Measurements from ENCODE around the gene CASP8AP2. TPM values are rescaled to one million over a fixed set of nuclear protein-coding genes. Genes with fewer than 3 reads are reported as not detected.

Gene CASP8AP2
- total and polyA plus RNA-seq, 9 donors = 5.2 to 18.1 (median 15.5) TPM

- Histone ChIP-seq H3K27me3 (no peaks in the 10 kb centered on the region), H3K27ac (no peak overlapping the region), H3K9me3 (no peaks in the 10 kb centered on the region), H3K4me1 (ENCODE audit: insufficient read depth) (no peaks in the 10 kb centered on the region), H3K36me3 (no peaks in the 10 kb centered on the region), H3K4me3 (no peak overlapping the region)
- TF ChIP-seq POLR2A (IDR thresholded peaks at IDR 0.05) = no peak
- TF ChIP-seq EP300 (IDR thresholded peaks at IDR 0.05) = no peak
- TF ChIP-seq CTCF (IDR thresholded peaks at IDR 0.05) = no peak
- intact Hi-C loops (cut with DNase I) = no loop called here
- DNase-seq = no peak
- WGBS, 3 donors = 86 to 90% (median 90%) methylated on average over 3 of the region's 3 CpGs
Measured at GRCh38 chr6:89874438-89874837, 44.8 kb downstream of the CASP8AP2 start.

- Histone ChIP-seq H3K27ac (no peak overlapping the region), H3K4me1 (ENCODE audit: insufficient read depth) (peaks cover 3% of the 10 kb centered on the region), H3K36me3 (no peaks in the 10 kb centered on the region), H3K4me3 (no peak overlapping the region), H3K27me3 (no peaks in the 10 kb centered on the region), H3K9me3 (no peaks in the 10 kb centered on the region)
- intact Hi-C loops (cut with DNase I) = no loop called here
- no peak for DNase-seq
- 87 to 90% (median 90%) methylated on average over 44 of the region's 44 CpGs for WGBS, 3 donors
- TF ChIP-seq EP300 (IDR thresholded peaks at IDR 0.05) (no peak), POLR2A (IDR thresholded peaks at IDR 0.05) (no peak), CTCF (IDR thresholded peaks at IDR 0.05) (no peak)
Measured at GRCh38 chr6:89886378-89887120, 56.9 kb downstream of the CASP8AP2 start.

GRCh38 chr6:89887452-89888137 lies 57.9 kb downstream of the CASP8AP2 start:
- Histone ChIP-seq H3K4me3 (no peak overlapping the region), H3K27me3 (no peaks in the 10 kb centered on the region), H3K4me1 (ENCODE audit: insufficient read depth) (peaks cover 3% of the 10 kb centered on the region), H3K36me3 (no peaks in the 10 kb centered on the region), H3K27ac (no peak overlapping the region), H3K9me3 (no peaks in the 10 kb centered on the region)
- WGBS, 3 donors = 18 to 37% (median 27%) methylated on average over 23 to 43 of the region's 43 CpGs
- no peak for TF ChIP-seq CTCF (IDR thresholded peaks at IDR 0.05)
- no peak for DNase-seq
- intact Hi-C loops (cut with DNase I) = no loop called here

- peaks cover 3% of the 10 kb centered on the region for H3K4me1 ChIP-seq (ENCODE audit: insufficient read depth)
- no peaks in the 10 kb centered on the region for H3K36me3 ChIP-seq
- 76 to 81% (median 80%) methylated on average over 7 of the region's 7 CpGs for WGBS, 3 donors
- no peaks in the 10 kb centered on the region for H3K9me3 ChIP-seq
- H3K27me3 ChIP-seq = no peaks in the 10 kb centered on the region
- H3K4me3 ChIP-seq = no peak overlapping the region
- no peak overlapping the region for H3K27ac ChIP-seq
- TF ChIP-seq EP300 (IDR thresholded peaks at IDR 0.05) (no peak), CTCF (IDR thresholded peaks at IDR 0.05) (no peak), POLR2A (IDR thresholded peaks at IDR 0.05) (no peak)
- DNase-seq = no peak
- intact Hi-C loops (cut with DNase I) = no loop called here
Measured at GRCh38 chr6:89888138-89888514, 58.4 kb downstream of the CASP8AP2 start.
